ENCODE measurements around the gene LDLRAD3.

Gene LDLRAD3

DNA sequence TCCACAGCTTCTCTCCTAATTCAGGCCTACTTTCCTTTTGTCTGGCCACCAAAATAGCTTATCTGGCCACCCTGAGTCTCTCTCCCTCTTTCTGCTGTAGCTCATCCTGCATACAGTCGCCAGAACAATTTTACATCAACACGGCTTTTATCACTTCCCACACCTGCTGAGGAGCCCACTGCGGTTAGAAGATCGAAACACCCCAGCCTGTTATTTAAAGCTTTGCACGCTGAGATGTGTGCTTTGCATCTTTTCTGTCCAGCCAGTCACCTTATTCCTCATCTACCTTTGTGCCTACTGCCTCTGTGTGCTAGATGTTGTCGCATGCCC is 249.4 kb downstream of the LDLRAD3 start:
- TF ChIP-seq ISL1 (CRISPR knock-in tag; IDR thresholded peaks at IDR 0.05): no peak
- TF ChIP-seq, protein P1, sequence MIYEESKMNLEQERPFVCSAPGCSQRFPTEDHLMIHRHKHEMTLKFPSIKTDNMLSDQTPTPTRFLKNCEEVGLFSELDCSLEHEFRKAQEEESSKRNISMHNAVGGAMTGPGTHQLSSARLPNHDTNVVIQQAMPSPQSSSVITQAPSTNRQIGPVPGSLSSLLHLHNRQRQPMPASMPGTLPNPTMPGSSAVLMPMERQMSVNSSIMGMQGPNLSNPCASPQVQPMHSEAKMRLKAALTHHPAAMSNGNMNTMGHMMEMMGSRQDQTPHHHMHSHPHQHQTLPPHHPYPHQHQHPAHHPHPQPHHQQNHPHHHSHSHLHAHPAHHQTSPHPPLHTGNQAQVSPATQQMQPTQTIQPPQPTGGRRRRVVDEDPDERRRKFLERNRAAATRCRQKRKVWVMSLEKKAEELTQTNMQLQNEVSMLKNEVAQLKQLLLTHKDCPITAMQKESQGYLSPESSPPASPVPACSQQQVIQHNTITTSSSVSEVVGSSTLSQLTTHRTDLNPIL (CRISPR knock-in tag; IDR thresholded peaks at IDR 0.05; ENCODE audit: low read depth): no peak
- no peak for TF ChIP-seq BACH2 (CRISPR knock-in tag; IDR thresholded peaks at IDR 0.05; ENCODE audit: borderline replicate concordance)
- TF ChIP-seq, protein P2, sequence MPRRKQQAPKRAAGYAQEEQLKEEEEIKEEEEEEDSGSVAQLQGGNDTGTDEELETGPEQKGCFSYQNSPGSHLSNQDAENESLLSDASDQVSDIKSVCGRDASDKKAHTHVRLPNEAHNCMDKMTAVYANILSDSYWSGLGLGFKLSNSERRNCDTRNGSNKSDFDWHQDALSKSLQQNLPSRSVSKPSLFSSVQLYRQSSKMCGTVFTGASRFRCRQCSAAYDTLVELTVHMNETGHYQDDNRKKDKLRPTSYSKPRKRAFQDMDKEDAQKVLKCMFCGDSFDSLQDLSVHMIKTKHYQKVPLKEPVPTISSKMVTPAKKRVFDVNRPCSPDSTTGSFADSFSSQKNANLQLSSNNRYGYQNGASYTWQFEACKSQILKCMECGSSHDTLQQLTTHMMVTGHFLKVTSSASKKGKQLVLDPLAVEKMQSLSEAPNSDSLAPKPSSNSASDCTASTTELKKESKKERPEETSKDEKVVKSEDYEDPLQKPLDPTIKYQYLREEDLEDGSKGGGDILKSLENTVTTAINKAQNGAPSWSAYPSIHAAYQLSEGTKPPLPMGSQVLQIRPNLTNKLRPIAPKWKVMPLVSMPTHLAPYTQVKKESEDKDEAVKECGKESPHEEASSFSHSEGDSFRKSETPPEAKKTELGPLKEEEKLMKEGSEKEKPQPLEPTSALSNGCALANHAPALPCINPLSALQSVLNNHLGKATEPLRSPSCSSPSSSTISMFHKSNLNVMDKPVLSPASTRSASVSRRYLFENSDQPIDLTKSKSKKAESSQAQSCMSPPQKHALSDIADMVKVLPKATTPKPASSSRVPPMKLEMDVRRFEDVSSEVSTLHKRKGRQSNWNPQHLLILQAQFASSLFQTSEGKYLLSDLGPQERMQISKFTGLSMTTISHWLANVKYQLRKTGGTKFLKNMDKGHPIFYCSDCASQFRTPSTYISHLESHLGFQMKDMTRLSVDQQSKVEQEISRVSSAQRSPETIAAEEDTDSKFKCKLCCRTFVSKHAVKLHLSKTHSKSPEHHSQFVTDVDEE (CRISPR knock-in tag; IDR thresholded peaks at IDR 0.05): no peak
- TF ChIP-seq ZNF70 (CRISPR knock-in tag; IDR thresholded peaks at IDR 0.05): no peak
- TF ChIP-seq GLIS3 (CRISPR knock-in tag; IDR thresholded peaks at IDR 0.05): no peak
- TF ChIP-seq PPARA (CRISPR knock-in tag; IDR thresholded peaks at IDR 0.05; ENCODE audit: borderline replicate concordance): no peak
- TF ChIP-seq ESRRG (CRISPR knock-in tag; IDR thresholded peaks at IDR 0.05): no peak
- TF ChIP-seq ZFP30 (CRISPR knock-in tag; IDR thresholded peaks at IDR 0.05): no peak
- TF ChIP-seq, protein P3, sequence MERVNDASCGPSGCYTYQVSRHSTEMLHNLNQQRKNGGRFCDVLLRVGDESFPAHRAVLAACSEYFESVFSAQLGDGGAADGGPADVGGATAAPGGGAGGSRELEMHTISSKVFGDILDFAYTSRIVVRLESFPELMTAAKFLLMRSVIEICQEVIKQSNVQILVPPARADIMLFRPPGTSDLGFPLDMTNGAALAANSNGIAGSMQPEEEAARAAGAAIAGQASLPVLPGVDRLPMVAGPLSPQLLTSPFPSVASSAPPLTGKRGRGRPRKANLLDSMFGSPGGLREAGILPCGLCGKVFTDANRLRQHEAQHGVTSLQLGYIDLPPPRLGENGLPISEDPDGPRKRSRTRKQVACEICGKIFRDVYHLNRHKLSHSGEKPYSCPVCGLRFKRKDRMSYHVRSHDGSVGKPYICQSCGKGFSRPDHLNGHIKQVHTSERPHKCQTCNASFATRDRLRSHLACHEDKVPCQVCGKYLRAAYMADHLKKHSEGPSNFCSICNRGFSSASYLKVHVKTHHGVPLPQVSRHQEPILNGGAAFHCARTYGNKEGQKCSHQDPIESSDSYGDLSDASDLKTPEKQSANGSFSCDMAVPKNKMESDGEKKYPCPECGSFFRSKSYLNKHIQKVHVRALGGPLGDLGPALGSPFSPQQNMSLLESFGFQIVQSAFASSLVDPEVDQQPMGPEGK (CRISPR knock-in tag; IDR thresholded peaks at IDR 0.05; ENCODE audit: borderline replicate concordance): no peak
- no peak for TF ChIP-seq ZC3H10 (CRISPR knock-in tag; IDR thresholded peaks at IDR 0.05)
- TF ChIP-seq ARNTL (CRISPR knock-in tag; IDR thresholded peaks at IDR 0.05; ENCODE audit: borderline replicate concordance, low read depth): no peak
- no peak for TF ChIP-seq RARB (CRISPR knock-in tag; IDR thresholded peaks at IDR 0.05)
- TF ChIP-seq ZNF8 (CRISPR knock-in tag; IDR thresholded peaks at IDR 0.05): no peak
- no peak for TF ChIP-seq SNAI2 (CRISPR knock-in tag; IDR thresholded peaks at IDR 0.05)
- TF ChIP-seq CSDC2 (CRISPR knock-in tag; IDR thresholded peaks at IDR 0.05): no peak
- TF ChIP-seq, protein P4, sequence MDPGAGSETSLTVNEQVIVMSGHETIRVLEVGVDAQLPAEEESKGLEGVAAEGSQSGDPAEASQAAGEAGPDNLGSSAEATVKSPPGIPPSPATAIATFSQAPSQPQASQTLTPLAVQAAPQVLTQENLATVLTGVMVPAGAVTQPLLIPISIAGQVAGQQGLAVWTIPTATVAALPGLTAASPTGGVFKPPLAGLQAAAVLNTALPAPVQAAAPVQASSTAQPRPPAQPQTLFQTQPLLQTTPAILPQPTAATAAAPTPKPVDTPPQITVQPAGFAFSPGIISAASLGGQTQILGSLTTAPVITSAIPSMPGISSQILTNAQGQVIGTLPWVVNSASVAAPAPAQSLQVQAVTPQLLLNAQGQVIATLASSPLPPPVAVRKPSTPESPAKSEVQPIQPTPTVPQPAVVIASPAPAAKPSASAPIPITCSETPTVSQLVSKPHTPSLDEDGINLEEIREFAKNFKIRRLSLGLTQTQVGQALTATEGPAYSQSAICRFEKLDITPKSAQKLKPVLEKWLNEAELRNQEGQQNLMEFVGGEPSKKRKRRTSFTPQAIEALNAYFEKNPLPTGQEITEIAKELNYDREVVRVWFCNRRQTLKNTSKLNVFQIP (CRISPR knock-in tag; IDR thresholded peaks at IDR 0.05; ENCODE audit: borderline replicate concordance, low read depth): no peak
- ATAC-seq: no peak

DNA sequence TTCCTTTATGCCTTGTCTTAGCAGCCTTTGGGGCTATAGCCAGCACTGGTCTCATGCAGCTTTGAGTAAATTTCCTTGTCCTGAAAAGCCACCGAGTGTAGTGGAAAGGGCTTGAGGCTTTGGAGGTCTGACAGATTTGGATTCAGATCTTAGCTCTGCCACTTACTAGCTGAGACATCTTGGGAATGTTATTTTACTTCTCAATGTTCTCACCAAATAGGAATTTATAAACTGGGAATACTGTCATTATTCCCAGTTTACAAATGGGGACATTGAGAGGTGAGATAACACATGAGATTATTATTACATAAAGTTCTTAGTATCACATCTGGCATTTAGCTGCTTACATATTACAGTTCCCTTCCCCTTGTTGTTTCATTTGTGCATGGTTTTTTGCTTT is 249.9 kb downstream of the LDLRAD3 start:
- no peak for ATAC-seq
- TF ChIP-seq, protein P4 (CRISPR knock-in tag; IDR thresholded peaks at IDR 0.05; ENCODE audit: borderline replicate concordance, low read depth): no peak
- TF ChIP-seq, protein P3 (CRISPR knock-in tag; IDR thresholded peaks at IDR 0.05; ENCODE audit: borderline replicate concordance): no peak
- no peak for TF ChIP-seq RARB (CRISPR knock-in tag; IDR thresholded peaks at IDR 0.05)
- no peak for TF ChIP-seq ZC3H10 (CRISPR knock-in tag; IDR thresholded peaks at IDR 0.05)
- TF ChIP-seq, protein P5, sequence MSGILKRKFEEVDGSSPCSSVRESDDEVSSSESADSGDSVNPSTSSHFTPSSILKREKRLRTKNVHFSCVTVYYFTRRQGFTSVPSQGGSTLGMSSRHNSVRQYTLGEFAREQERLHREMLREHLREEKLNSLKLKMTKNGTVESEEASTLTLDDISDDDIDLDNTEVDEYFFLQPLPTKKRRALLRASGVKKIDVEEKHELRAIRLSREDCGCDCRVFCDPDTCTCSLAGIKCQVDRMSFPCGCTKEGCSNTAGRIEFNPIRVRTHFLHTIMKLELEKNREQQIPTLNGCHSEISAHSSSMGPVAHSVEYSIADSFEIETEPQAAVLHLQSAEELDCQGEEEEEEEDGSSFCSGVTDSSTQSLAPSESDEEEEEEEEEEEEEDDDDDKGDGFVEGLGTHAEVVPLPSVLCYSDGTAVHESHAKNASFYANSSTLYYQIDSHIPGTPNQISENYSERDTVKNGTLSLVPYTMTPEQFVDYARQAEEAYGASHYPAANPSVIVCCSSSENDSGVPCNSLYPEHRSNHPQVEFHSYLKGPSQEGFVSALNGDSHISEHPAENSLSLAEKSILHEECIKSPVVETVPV (CRISPR knock-in tag; IDR thresholded peaks at IDR 0.05): no peak
- TF ChIP-seq BACH2 (CRISPR knock-in tag; IDR thresholded peaks at IDR 0.05; ENCODE audit: borderline replicate concordance): no peak
- no peak for TF ChIP-seq ZNF8 (CRISPR knock-in tag; IDR thresholded peaks at IDR 0.05)
- no peak for TF ChIP-seq TCF4 (CRISPR knock-in tag; IDR thresholded peaks at IDR 0.05; ENCODE audit: borderline replicate concordance)
- TF ChIP-seq, protein P1 (CRISPR knock-in tag; IDR thresholded peaks at IDR 0.05; ENCODE audit: low read depth): no peak
- no peak for TF ChIP-seq CSDC2 (CRISPR knock-in tag; IDR thresholded peaks at IDR 0.05)

Measured in SK-N-SH treated with all-trans-retinoic acid at 6 μM for 48 hours (cell line).